GM12878 (cell line): ENCODE data around the gene PRKN. TPM values are rescaled to one million over a fixed set of nuclear protein-coding genes. Genes with fewer than 3 reads are reported as not detected.

Experiments
- ATAC-seq: fragments of 200-7000 bp; cut with Tn5 transposase; 3 replicates; pipeline ENCODE4 v1.9.1; 2020; ENCODE audit warnings: mild to moderate bottlenecking, moderate library complexity
- BruUV-seq: library from RNA; stranded (reverse); fragments of 400-500 nt; replicated peaks from 2 replicates; lab custom pipeline; 2021; lab: Mats Ljungman, UMichigan
- CTCF ChIA-PET: fragments of 300-600 bp; sonication (Branson Sonifier 250); formaldehyde crosslinking; extraction: SDS; loops from one replicate; lab custom pipeline; 2021; ENCODE audit warnings: inconsistent platforms; lab: Yijun Ruan, JAX
- POLR2A ChIA-PET: fragments of 350-600 bp; formaldehyde crosslinking; extraction: SDS; loops from one replicate; lab custom pipeline; 2021; ENCODE audit warnings: inconsistent platforms; lab: Charles Lee
- RAD21 ChIA-PET: fragments of 300-600 bp; sonication (Branson Sonifier 250); formaldehyde crosslinking; loops from one replicate; lab custom pipeline; 2023; ENCODE audit warnings: antibody characterized with exemption; ENCODE audit not compliant: unreplicated experiment; lab: Charles Lee
- SMC1A ChIA-PET: fragments of 300-600 bp; sonication (Branson Sonifier 250); formaldehyde crosslinking; loops from one replicate; lab custom pipeline; 2023; ENCODE audit not compliant: unreplicated experiment, uncharacterized antibody; lab: Charles Lee
- DNase-seq: peaks from one replicate; pipeline ENCODE4 v3.0.0-alpha.2; 2011; ENCODE audit warnings: low read depth, low spot score
- FAIRE-seq: peaks from 3 replicates; lab custom pipeline; 2011; peaks lifted over from hg19 to GRCh38; lab: Jason Lieb, UNC
- H2AFZ ChIP-seq: 2 replicates; pipeline ENCODE4 v1.6.0; 2011; ENCODE audit warnings: low read depth, low read length, control low read depth; ENCODE audit not compliant: control insufficient read depth
- H3K27ac ChIP-seq: 2 replicates; pipeline ENCODE4 v1.5.1; 2011; ENCODE audit warnings: control low read depth; ENCODE audit not compliant: control insufficient read depth, insufficient read depth
- H3K27me3 ChIP-seq, 2 experiments: replicated peaks in 1 of 2; 2 replicates each; pipeline versions ENCODE4 v1.6.0 to v1.6.1; 2011; ENCODE audit warnings: low read length in 1 of 2; ENCODE audit not compliant: control insufficient read depth in 2 of 2, insufficient read depth in 2 of 2
- H3K36me3 ChIP-seq, 2 experiments: 2 replicates each; pipeline ENCODE4 v1.5.1; 2011; ENCODE audit warnings: low read length in 1 of 2; ENCODE audit not compliant: control insufficient read depth in 2 of 2, insufficient read depth in 2 of 2
- H3K4me1 ChIP-seq: 2 replicates; pipeline ENCODE4 v1.6.1; 2011; ENCODE audit warnings: mild to moderate bottlenecking, low read length, moderate library complexity, mixed read lengths; ENCODE audit not compliant: control insufficient read depth, insufficient read depth
- H3K4me2 ChIP-seq: 2 replicates; pipeline ENCODE4 v1.6.0; 2011; ENCODE audit warnings: control low read depth; ENCODE audit not compliant: control insufficient read depth, insufficient read depth
- H3K4me3 ChIP-seq: fragments of 200-600 bp; sonication (generic); 2 replicates; pipeline ENCODE4 v1.5.1; 2016
- H3K79me2 ChIP-seq: 2 replicates; pipeline ENCODE4 v1.6.0; 2011; ENCODE audit warnings: low read length; ENCODE audit not compliant: control insufficient read depth, insufficient read depth
- H3K9ac ChIP-seq: 2 replicates; pipeline ENCODE4 v1.8.0; 2011; ENCODE audit warnings: low read length, control low read depth, mixed read lengths; ENCODE audit not compliant: control insufficient read depth, insufficient read depth
- H3K9me3 ChIP-seq: replicated peaks from 3 replicates; pipeline ENCODE4 v1.5.1; 2011; ENCODE audit warnings: mild to moderate bottlenecking, low read length; ENCODE audit not compliant: control insufficient read depth, insufficient read depth
- H4K20me1 ChIP-seq: 2 replicates; pipeline ENCODE4 v1.6.0; 2011; ENCODE audit not compliant: control insufficient read depth, insufficient read depth
- BHLHE40 ChIP-seq, 2 experiments: fragments of 450-650 bp in 1 of 2; IDR thresholded peaks; 2 replicates each; pipeline ENCODE4 v1.6.1; 2011 to 2017; ENCODE audit warnings: low read depth in 2 of 2, borderline replicate concordance in 1 of 2, improper control_type of control experiment in 1 of 2, low read length in 1 of 2, mild to moderate bottlenecking in 1 of 2
- CREM ChIP-seq: IDR thresholded peaks from 2 replicates; pipeline ENCODE4 v1.6.1; 2014; ENCODE audit warnings: antibody characterized with exemption, low read depth
- EED ChIP-seq: sonication (generic); IDR thresholded peaks from 2 replicates; pipeline ENCODE4 v1.6.1; 2016; ENCODE audit warnings: antibody characterized with exemption, low read depth
- HCFC1 ChIP-seq: fragments of 150-350 bp; IDR thresholded peaks from 2 replicates; pipeline ENCODE4 v1.6.1; 2014; ENCODE audit warnings: low read length
- HDAC6 ChIP-seq: fragments of 200-600 bp; sonication (generic); IDR thresholded peaks from one replicate; pipeline ENCODE4 v1.8.0; 2017; ENCODE audit warnings: antibody characterized with exemption; ENCODE audit not compliant: unreplicated experiment
- JUNB ChIP-seq: IDR thresholded peaks from 2 replicates; pipeline ENCODE4 v1.6.1; 2016; ENCODE audit warnings: antibody characterized with exemption, mild to moderate bottlenecking
- KLF5 ChIP-seq: fragments of 450-650 bp; IDR thresholded peaks from 2 replicates; pipeline ENCODE4 v1.6.1; 2014; ENCODE audit warnings: mild to moderate bottlenecking; ENCODE audit not compliant: partially characterized antibody
- MEF2A ChIP-seq: IDR thresholded peaks from 2 replicates; pipeline ENCODE4 v1.6.1; 2011; ENCODE audit warnings: low read depth, mild to moderate bottlenecking, low read length, moderate library complexity; ENCODE audit not compliant: insufficient read depth
- NFIC ChIP-seq: IDR thresholded peaks from 2 replicates; pipeline ENCODE4 v1.6.1; 2012; ENCODE audit warnings: low read depth, mild to moderate bottlenecking, inconsistent platforms, low read length, moderate library complexity
- POLR2A ChIP-seq: IDR thresholded peaks from 2 replicates; pipeline ENCODE4 v1.6.1; 2011; ENCODE audit warnings: low read depth, mild to moderate bottlenecking, low read length
- POU2F2 ChIP-seq: IDR thresholded peaks from 3 replicates; pipeline ENCODE4 v1.6.1; 2011; ENCODE audit warnings: low read depth, mild to moderate bottlenecking, low read length, borderline replicate concordance
- RAD21 ChIP-seq: IDR thresholded peaks from 2 replicates; pipeline ENCODE4 v1.6.1; 2011; ENCODE audit warnings: mild to moderate bottlenecking, low read depth, low read length, moderate library complexity; ENCODE audit not compliant: insufficient read depth
- RFX5 ChIP-seq: IDR thresholded peaks from 2 replicates; pipeline ENCODE4 v1.6.1; 2011; ENCODE audit warnings: low read depth, low read length, improper control_type of control experiment
- SREBF1 ChIP-seq: IDR thresholded peaks from 2 replicates; pipeline ENCODE4 v1.6.1; 2012; ENCODE audit warnings: mild to moderate bottlenecking, low read length
- TAF1 ChIP-seq: IDR thresholded peaks from 2 replicates; pipeline ENCODE4 v1.6.1; 2011; ENCODE audit warnings: mild to moderate bottlenecking, low read depth, low read length, borderline replicate concordance
- YBX1 ChIP-seq: fragments of 450-650 bp; IDR thresholded peaks from 2 replicates; pipeline ENCODE4 v1.6.1; 2016; ENCODE audit warnings: antibody characterized with exemption
- ZNF384 ChIP-seq: IDR thresholded peaks from 2 replicates; pipeline ENCODE4 v1.6.1; 2012; ENCODE audit warnings: low read depth, mild to moderate bottlenecking, low read length, improper control_type of control experiment, borderline replicate concordance
- WGBS: methylation state at CpG from one replicate; pipeline ENCODE4 v1.1.6; 2016; ENCODE audit warnings: low lambda C conversion rate; ENCODE audit not compliant: insufficient replicate concordance, insufficient coverage; ENCODE audit errors: missing lambda C conversion rate; 5-methylcytosine and 5-hydroxymethylcytosine counted together
- in situ Hi-C: fragments of 300-500 bp; cut with MboI; formaldehyde crosslinking; loops from 9 replicates; pipeline ENCODE4 v1.14.3; 2018; ENCODE audit warnings: mixed read lengths
- intact Hi-C: fragments of 100-400 bp; cut with micrococcal nuclease; formaldehyde crosslinking; loops from one replicate; pipeline ENCODE4 v1.14.2; 2022; ENCODE audit not compliant: unreplicated experiment
- polyA plus RNA-seq, 11 experiments: library from polyadenylated mRNA; depleted of rRNA in 4 of 11; unstranded in 6 of 11; stranded (reverse) in 5 of 11; fragments of >200 nt; fragmentation: Nextera tagmentation in 4 of 11; fragmentation: Illumina TruSeq in 1 of 11; extraction: Ambion mirVana in 4 of 11; extraction: Trizol in 1 of 11; gene quantifications; 1 replicate in 1 of 11; 2 replicates in 10 of 11; pipeline versions ENCODE4 v1.2.1 to v1.2.3, GENCODE V29; 2011 to 2016; ENCODE audit warnings: inconsistent platforms in 2 of 11, missing spikeins in 2 of 11, low read depth in 1 of 11
- total RNA-seq, 4 experiments: library from RNA; depleted of rRNA in 3 of 4; stranded (reverse); fragments of >200 nt in 3 of 4; fragmentation: Illumina TruSeq in 1 of 4; extraction: Trizol in 1 of 4; gene quantifications; 2 replicates each; pipeline versions ENCODE4 v1.2.1 to v1.2.3, GENCODE V29; 2013 to 2021
- TF ChIP-seq, protein P1 (sequence below): fragments of 450-650 bp; IDR thresholded peaks from 2 replicates; pipeline ENCODE4 v1.6.1; 2017; ENCODE audit warnings: mild to moderate bottlenecking
- TF ChIP-seq, protein P2 (sequence below): IDR thresholded peaks from 2 replicates; pipeline ENCODE4 v1.6.1; 2012; ENCODE audit warnings: mild to moderate bottlenecking, low read depth, low read length

PRKN gene
- total and polyA plus RNA-seq, 10 of the 15 experiments (the other 5 are each of a cell fraction or from before 2014, with no cell fraction given) = 0.06 to 0.09 TPM; not detected in 8

DNA sequence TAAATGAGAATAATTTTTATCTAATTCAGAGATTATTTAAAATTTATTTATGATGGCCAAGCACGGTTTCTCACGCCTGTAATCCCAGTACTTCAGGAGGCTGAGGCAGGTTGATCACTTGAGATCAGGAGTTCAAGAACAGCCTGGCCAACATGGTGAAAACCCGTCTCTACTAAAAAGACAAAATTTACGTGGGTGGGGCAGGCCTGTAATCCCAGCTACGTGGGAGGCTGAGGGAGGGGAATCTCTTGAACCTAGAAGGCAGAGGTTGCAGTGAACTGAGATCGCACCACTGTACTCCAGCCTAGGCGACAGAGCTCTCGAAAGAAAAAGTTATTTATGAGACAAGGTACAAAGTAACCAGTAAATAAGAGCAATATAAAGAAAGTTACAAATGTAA, 1394.2 kb downstream of the PRKN start:
- no peak overlapping the region for H2AFZ ChIP-seq
- ChIA-PET POLR2A (no interaction called here), SMC1A (no interaction called here), RAD21 (interaction anchor here (0.7 kb wide), 1 partner anchor 842 kb away, joined by 5 read pairs; no protein-coding TSS in a partner anchor), CTCF (no interaction called here)
- H3K4me3 ChIP-seq = no peak overlapping the region
- in situ Hi-C loops (no loop called here), intact Hi-C loops (no loop called here)
- ATAC-seq (no peak), FAIRE-seq (no peak), DNase-seq (no peak)
- H3K4me2 ChIP-seq = no peak overlapping the region
- H3K36me3 ChIP-seq = no peaks in the 10 kb centered on the region
- H3K27me3 ChIP-seq = no peaks in the 10 kb centered on the region
- 30% methylated on average over 8 of the region's 8 CpGs for WGBS
- H3K79me2 ChIP-seq = no peaks in the 10 kb centered on the region
- BruUV-seq = no TSS peak
- no peak overlapping the region for H3K9ac ChIP-seq
- H3K27ac ChIP-seq = no peak overlapping the region
- no peaks in the 10 kb centered on the region for H3K9me3 ChIP-seq
- TF ChIP-seq EED (no peak), RAD21 (no peak), HCFC1 (no peak), POU2F2 (no peak), RFX5 (no peak), SREBF1 (no peak), KLF5 (no peak), CREM (no peak), HDAC6 (no peak), NFIC (no peak), TAF1 (no peak), BHLHE40 (IDR thresholded peaks at IDR 0.05; ENCODE audit: borderline replicate concordance in 1 of 2, low read depth in 2 of 2, low read length in 1 of 2) (no peak), JUNB (no peak), YBX1 (no peak), POLR2A (no peak), ZNF384 (no peak), MEF2A (no peak)
- TF ChIP-seq, protein P1, sequence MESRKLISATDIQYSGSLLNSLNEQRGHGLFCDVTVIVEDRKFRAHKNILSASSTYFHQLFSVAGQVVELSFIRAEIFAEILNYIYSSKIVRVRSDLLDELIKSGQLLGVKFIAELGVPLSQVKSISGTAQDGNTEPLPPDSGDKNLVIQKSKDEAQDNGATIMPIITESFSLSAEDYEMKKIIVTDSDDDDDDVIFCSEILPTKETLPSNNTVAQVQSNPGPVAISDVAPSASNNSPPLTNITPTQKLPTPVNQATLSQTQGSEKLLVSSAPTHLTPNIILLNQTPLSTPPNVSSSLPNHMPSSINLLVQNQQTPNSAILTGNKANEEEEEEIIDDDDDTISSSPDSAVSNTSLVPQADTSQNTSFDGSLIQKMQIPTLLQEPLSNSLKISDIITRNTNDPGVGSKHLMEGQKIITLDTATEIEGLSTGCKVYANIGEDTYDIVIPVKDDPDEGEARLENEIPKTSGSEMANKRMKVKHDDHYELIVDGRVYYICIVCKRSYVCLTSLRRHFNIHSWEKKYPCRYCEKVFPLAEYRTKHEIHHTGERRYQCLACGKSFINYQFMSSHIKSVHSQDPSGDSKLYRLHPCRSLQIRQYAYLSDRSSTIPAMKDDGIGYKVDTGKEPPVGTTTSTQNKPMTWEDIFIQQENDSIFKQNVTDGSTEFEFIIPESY = no peak
- TF ChIP-seq, protein P2, sequence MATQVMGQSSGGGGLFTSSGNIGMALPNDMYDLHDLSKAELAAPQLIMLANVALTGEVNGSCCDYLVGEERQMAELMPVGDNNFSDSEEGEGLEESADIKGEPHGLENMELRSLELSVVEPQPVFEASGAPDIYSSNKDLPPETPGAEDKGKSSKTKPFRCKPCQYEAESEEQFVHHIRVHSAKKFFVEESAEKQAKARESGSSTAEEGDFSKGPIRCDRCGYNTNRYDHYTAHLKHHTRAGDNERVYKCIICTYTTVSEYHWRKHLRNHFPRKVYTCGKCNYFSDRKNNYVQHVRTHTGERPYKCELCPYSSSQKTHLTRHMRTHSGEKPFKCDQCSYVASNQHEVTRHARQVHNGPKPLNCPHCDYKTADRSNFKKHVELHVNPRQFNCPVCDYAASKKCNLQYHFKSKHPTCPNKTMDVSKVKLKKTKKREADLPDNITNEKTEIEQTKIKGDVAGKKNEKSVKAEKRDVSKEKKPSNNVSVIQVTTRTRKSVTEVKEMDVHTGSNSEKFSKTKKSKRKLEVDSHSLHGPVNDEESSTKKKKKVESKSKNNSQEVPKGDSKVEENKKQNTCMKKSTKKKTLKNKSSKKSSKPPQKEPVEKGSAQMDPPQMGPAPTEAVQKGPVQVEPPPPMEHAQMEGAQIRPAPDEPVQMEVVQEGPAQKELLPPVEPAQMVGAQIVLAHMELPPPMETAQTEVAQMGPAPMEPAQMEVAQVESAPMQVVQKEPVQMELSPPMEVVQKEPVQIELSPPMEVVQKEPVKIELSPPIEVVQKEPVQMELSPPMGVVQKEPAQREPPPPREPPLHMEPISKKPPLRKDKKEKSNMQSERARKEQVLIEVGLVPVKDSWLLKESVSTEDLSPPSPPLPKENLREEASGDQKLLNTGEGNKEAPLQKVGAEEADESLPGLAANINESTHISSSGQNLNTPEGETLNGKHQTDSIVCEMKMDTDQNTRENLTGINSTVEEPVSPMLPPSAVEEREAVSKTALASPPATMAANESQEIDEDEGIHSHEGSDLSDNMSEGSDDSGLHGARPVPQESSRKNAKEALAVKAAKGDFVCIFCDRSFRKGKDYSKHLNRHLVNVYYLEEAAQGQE = no peak
- H4K20me1 ChIP-seq = no peaks in the 10 kb centered on the region
- H3K4me1 ChIP-seq = no peaks in the 10 kb centered on the region
